Mesenteric fat pad (tissue), 1 donor: ENCODE data around the gene SLC10A3. TPM values are rescaled to one million over a fixed set of nuclear protein-coding genes. Genes with fewer than 3 reads are reported as not detected.

ENCODE experiments used
- DNase-seq: peaks from one replicate; pipeline ENCODE4 v3.0.0-alpha.2; 2020; ENCODE audit warnings: low spot score
- total RNA-seq: library from RNA; stranded (reverse); fragmentation: NEBNext Ultra II Directional; extraction: Animal tissue kit (Norgen Biotek cat#: 25700); gene quantifications from one replicate; pipeline ENCODE4 v1.2.1, GENCODE V29; 2021
- donor health status: DM: yes; HTN: yes; CAD: no.

SLC10A3 gene
- total RNA-seq, 1 donor from 2014 or later = 30.4 TPM

DNA sequence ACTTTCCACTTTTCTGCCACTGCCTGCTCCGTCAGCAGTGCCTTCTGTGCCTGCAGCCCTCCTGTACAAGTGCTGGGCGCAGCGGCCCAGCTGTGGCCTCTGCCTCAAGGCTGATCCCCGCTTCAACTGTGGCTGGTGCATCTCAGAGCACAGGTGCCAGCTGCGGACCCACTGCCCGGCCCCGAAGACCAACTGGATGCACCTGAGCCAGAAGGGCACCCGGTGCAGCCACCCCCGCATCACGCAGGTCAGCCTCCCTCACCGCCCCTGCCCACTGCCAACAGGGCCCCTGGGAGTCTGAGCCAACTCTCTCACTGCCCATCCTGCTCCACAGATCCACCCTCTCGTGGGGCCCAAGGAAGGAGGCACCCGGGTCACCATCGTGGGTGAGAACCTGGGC is 24.8 kb downstream of the SLC10A3 start:
- no peak for DNase-seq

DNA sequence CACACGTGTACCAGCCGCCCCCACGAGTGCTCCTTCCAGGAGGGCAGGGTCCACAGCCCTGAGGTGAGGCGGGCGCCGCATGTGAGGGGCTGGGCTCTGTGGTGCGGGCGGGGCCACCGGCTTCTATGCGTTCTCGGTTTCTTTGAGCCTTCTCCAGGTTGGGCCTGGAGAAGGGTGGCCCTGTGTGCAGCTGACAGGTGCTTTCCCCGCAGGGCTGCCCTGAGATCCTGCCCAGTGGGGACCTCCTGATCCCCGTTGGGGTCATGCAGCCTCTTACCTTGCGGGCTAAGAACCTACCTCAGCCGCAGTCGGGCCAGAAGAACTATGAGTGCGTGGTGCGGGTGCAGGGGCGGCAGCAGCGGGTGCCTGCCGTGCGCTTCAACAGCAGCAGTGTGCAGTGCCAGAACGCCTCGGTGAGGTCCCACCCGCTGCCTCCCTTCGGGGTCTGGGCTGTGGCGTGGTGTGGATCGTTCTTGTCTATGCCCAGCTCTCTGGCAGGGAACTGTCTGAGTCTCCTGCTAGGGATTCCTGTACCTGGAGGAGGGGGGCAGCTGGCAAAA is 25.5 kb downstream of the SLC10A3 start:
- no peak for DNase-seq

DNA sequence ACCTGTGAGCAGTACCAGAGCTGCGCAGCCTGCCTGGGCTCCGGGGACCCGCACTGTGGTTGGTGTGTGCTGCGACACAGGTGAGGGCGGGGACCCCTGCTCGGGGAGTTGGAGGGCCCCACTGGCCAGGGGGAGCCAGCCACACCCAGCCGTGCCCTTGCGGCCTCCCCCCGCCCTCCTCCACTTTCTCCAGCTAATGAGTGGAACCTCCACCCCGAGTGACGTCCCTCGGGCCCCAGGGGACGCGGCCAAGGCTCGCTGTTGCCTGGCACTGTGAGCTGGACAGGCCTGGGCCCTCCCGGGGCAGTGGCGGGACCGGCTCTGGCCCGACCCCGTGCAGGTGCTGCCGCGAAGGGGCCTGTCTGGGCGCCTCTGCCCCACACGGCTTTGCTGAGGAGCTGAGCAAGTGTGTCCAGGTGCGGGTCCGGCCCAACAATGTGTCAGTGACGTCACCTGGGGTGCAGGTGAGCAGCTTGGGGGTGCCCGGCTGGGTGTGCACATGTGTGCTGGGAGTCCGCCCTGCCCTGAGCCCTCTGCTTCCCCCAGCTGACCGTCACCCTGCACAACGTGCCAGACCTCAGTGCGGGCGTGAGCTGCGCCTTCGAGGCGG is 26.7 kb downstream of the SLC10A3 start:
- no peak for DNase-seq

DNA sequence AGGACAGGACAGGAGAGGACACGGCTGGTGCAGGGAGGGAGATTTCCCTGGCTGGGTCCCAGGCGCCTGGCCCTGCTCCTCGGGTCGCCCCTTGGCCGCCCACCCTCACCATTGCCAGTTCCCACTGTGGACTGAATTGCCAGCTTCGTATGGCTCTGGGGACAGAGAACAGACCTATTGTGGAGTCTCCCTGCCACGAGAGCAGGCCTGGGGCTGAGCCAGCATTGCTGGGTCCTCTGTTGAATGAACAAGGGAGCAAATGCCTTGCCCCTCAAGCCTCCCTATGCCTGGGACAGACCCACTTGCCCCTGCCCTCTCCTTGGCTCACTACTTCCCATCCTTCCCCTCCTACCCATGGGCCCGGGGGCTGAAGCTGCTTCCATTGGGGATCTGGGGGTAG is 28.0 kb downstream of the SLC10A3 start:
- no peak for DNase-seq

DNA sequence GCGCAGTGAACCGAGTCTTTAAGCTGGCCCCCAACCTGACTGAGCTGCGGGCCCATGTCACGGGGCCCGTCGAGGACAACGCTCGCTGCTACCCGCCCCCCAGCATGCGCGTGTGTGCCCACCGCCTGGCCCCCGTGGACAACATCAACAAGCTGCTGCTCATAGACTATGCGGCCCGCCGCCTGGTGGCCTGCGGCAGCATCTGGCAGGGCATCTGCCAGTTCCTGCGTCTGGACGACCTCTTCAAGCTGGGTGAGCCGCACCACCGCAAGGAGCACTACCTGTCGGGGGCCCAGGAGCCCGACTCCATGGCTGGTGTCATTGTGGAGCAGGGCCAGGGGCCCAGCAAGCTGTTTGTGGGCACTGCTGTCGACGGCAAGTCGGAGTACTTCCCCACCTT is 30.1 kb downstream of the SLC10A3 start:
- DNase-seq = no peak

DNA sequence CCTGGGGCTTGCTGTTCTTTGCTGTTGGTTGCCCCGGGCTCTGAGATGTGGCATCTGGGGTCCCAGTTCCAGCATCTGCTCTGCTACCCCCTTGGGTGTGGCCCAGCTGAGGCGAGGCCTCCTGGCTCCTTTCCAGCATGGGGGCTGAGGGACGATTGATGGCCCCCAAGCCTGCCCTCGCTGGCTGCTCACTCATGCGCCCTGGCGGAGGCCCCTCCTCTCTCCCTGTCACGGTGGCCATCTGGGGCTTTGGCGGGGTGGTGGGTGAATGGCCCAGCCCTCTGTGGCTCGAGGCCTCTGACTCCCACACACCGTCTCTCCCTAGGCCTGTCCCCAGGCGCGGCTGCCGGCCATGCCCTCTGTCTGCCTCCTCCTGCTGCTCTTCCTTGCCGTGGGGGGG is 30.6 kb downstream of the SLC10A3 start:
- DNase-seq = no peak

DNA sequence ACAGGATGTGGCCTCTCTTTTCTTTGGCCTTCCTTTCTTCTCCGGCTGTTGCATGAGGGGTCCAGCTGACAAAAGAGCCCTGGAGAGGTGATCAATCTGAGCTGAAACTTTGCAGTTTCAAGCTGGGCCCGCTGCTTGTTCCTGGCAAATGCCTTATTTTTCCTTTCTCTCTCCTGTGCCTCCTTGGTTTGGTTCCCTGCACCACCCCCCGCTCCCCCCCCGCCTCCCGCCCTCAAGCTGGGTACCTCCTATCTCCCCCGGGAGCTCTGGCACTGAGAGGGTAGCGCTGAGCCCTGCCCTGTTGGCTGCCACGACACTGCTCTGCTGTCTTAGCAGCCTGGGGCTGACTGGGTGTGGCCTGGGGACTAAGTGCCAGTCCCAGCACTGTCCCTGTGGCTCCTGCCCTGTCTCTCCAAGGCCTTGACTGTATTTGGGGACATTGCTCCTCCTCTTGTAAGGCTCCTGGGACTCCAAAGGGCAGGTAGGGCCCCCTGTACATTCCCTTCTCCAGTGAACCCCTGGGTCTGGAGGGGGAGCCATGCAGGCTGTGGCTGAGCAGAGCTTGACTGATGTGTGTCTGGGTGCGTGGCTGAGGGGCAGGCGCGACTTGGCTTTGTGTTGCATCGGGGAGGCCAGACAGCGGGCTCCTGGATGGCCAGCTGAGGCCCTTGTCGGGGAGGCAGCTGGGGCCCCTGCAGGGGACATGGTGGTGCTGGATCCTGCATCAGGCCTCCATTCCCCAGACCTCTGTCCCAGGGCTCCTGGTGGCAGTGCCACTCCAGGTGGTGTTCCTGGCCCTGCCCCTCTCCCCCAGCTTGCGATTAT is 31.3 kb downstream of the SLC10A3 start:
- DNase-seq = no peak

DNA sequence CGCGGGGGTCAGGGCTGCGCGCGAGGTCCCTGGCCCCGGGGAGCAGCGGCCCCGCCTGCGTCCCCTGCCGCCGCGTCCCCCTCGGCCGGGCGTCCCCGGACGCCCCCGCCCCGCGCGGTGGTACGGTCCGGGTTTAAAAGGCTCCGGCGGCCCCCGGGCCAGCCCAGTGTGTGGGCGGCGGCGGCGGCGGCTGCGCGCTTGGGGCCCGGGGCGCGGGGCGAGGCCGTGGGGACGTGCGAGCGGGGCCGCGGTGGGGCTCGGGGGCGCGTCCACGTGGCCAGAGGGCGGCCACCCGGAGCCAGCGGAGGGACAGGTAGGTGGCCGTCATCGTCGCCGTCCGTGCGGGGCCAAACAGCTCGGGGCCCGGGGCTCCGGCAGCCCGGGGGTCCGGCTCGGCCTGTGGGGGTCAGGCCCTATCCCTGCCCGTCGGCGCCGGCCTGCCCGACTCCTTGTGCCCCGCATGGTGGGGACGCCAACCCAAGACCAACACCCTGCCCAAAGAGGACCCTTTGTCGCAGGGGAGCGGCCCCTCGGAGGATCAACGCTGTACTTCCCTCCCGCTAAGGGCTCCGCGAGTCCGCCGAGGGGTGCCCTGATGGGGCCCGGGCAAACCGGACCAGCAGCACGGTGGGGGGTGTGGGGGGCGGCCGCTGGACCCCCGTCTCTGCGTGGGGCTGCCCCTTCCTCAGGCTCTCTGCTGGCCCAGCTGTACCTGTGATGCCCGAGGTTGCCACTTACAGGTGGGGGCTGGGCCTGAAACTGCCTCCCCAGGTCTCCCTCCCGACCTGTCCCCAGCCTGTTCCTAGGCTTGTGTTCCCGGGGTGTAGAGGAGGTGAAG is 32.1 kb downstream of the SLC10A3 start, which contains the start of gene PLXNA3:
Gene PLXNA3 (plus strand): TSS at position 166 of the 838 bp plus-strand sequence. CDS start 1,903 bp downstream, outside the sequence.
- no peak for DNase-seq

DNA sequence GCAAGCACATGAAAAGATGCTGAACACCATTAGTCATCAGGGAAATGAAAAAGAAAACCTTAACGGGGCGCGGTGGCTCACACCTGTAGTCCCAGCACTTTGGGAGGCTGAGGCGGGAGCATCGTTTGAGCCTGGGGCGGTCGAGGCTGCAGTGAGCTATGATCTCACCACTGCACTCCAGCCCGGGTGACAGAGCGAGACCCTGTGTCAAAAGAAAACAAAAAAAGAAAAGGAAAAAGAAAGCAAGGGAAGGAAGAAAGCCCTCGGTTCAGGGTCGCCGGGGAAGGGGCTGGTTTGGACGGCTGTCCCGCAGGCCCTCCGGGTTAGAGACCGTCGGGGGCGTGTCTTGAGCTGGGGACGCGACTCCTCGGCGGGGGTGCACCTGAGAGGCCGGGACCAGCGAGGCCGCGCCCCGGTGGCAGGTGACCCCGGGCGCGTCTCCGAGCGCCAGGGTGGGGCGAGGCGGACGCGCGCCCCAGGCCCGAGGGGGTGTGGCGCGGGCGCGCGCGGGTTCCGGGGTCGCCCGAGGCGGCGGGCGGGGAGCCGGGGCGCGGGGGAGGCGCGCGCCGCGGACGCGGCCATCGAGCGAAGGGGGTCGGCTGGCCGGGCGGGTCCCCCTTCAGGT is 32.8 kb downstream of the SLC10A3 start:
- DNase-seq = no peak

DNA sequence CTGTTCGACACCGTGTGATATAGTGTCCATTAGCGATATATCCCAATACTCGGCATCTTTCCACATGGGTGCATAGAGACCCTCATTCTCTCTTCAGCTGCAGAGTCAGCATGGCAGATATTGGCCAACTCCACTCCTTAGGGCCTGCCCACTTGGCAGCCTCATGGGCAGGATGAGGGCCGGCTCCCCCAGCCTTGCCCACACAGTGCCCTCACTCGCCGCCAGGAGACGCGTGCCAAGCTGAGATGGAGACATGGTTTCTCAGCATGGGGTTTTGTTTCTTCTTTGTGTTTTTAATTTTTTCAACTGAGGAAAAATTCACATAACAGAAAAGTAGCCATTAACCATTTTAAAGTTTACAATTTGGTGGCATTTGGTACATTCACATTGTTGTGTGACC is 37.6 kb downstream of the SLC10A3 start:
- DNase-seq = no peak

DNA sequence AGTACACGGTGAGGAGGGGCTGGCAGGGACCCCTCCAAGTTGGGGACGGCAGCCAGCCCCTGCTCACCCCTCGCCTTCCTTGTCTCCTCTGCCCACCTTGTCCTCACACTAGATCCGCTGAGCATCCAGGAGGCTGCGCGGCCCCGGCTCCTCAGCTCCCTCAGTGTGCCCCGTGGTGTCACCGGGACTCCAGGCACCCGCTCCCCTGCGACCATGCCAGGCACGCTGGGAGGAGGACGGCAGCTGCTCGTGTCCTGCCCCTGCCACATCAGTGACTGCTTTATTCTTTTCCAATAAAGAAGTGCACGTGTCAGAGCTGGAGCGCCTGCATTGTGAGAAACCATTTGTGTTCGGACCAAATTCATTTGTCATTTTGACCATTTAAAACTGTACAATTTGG is 40.1 kb downstream of the SLC10A3 start:
- no peak for DNase-seq

DNA sequence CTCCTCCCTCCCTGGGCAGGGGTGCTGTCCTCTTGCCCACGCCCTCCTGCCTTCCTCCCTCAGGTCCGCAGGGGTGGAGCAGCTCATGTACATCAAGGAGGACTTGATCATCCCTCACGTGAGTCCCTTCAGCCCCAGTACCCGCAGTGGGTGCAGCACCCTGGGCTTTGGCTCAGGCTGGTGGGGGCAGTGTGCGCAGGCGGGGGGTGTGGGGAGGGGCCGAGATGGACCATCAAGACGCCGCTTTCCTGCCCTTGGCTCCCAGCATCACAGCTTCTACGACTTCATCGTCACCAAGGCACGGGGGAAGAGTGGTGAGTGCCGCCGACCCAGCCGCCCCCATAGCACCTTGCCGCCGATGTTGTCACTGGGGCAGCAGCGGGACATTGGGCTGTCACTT is 40.8 kb downstream of the SLC10A3 start:
- DNase-seq = no peak

DNA sequence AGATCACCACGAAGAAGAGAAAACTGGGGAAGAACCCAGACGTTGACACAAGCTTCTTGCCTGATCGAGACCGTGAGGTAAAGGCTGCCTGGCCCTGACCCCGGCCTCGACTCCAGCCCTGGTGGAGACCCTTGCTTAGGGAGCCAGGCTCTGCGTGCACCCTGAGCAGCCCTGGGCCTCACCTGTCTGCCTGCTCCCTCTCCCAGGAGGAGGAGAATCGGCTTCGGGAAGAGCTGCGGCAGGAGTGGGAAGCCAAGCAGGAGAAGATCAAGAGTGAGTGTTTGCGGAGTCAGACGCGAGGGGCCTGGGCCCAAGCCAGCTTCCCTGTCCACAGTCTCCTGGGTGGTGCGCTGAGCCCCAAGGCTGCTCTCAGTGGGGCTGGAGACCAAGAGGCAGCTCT is 41.9 kb downstream of the SLC10A3 start:
- no peak for DNase-seq

DNA sequence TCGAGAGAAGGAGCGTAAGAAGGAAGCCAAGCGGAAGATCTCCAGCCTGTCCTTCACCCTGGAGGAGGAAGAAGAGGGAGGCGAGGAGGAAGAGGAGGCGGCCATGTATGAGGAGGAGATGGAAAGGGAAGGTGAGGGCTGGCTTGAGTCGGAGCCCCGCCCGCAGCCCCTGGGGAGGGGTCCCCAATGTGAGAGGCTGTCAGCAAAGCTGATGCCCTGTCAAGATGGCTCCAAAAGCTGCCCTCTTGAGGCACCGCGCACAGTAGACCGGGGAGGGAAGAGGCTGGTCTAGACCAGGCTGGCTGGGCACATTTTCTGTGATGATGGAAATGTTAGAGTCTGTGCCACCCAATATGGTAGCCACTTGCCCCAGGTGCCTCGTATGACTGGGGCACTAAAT is 44.0 kb downstream of the SLC10A3 start:
- no peak for DNase-seq

DNA sequence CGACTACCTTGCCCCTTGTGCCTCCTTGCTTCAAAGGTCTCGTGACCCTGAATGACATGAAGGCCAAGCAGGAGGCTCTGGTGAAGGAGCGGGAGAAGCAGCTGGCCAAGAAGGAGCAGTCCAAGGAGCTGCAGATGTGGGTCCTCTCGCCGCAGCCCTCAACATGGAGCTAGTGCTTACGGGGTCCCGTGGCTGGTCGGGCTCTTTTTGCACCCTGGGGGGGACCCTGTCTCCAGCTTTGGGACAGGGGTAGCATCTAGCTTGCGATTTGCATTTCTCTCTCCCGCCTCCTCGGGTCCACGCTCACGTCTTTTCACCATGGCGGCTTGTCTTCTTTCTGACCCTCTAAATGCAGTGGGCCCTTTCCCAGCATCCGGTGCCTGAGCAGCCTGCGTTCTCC is 44.7 kb downstream of the SLC10A3 start:
- DNase-seq = no peak

DNA sequence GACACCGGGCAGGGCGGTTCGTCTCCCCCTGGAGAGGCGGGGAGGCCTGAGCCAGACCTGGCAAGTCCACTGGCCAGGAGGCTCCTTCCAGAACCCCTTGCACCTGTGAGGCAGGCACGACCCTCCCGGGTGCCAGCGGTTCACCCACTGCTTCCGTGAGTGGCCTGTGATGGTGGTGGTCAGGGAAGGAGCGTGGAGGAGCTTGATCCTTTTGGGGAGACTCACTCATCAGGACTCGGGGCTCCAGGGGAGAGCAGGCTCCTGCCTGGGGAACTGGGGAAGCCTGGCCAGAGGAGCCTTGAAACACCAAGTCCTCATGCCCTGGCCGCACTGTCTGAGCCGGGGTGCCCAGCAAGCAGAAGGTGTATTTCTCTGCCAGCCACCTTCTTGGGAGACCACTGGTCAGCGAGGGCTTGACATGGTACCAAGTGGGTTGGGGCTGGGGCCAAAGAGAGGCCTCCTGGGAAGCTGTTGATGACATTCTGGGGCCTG is 45.6 kb downstream of the SLC10A3 start:
- no peak for DNase-seq

DNA sequence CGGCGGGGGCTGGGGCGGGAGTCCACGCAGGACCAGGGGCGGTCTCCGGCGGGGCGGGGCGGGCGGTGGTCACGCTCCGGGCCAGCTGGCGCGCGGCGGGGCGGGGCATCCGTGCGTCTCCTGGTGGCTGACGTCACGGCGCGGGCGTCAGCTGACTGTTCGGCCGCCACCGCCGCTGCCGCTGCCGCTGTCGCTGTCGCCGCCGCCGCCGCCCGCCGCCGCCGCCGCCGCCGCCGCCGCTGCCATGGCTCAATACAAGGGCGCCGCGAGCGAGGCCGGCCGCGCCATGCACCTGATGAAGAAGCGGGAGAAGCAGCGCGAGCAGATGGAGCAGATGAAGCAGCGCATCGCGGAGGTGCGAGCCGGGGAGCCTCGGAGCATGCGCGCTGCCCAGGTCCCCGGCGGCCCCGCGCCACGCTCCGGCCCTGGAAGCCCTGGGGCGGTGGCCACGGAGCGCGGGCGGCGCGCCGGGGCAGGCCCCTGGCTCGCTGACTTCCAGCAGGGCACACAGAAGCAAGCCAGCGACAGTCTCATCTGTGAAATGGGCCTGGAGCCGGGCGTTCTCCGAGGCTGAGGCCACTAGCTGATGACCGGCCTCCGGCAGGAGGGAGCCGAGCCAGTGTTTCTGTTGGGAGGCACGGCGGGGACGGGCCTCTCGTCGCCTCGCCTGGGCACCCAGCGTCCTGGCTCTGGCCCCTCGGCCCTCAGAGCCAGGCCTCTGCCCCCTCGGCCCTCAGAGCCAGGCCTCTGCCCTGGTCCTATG is 46.3 kb downstream of the SLC10A3 start, which contains the start of gene FAM50A:
Gene FAM50A (plus strand): TSS at position 150 of the 763 bp plus-strand sequence. CDS start 95 bp downstream, at position 245.
- DNase-seq = no peak

DNA sequence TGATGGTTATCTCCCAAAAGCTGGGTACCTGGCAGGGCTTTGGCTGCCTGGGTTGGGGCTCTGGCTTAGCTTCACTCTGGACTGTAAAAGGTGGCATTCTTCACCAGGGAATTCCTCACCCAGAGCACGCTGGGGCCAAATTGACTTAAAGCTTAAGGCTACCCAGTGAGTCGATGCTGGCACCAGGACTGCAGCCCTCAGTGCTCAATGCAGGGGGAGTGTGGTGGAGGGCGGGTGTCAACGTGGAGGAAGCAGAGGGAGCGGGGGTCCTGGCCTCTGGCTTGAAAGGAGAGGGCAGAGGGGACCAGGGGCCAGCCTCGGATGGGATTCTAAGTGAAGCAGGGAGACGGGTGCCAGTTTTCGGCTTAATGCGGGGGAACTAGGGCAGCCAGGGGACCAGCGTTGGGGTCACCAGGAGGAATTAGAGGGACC is 46.9 kb downstream of the SLC10A3 start:
- DNase-seq = no peak

DNA sequence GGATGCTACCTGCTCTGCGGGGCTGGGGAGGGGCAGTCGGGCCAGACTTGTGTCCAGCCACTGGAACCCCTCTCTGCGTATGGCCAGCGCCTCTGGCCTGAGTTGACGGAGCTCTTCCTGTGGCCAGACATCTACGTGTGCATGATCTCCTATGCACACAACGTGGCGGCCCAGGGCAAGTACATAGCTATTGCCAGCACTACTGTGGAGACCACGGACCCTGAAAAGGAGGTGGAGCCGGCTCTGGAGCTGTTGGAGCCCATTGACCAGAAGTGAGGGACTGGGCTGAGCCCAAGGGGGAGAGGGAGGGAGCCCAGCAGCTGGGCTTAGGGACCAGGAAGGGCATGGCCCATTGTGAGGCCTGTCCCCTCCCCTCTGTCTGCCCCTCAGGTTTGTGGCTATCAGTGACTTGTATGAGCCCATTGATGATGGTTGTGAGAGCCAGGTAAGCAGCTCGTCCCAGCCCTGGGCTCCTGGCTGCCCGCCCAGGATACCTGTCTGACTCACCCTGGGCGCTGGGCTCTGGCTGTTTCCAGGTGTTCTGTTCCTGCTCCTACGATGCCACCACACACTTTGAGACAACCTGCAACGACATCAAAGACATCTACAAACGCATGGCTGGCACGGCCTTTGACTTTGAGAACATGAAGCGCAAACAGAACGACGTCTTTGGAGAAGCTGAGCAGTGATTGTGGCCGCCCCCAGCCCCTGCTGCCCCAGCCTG is 48.3 kb downstream of the SLC10A3 start:
- DNase-seq = no peak
